Neutrophil (primary cell): ENCODE measurements around the gene KCND2.

Experiments used
- H3K27ac ChIP-seq: fragments of 200-600 bp; sonication (generic); 2 replicates; pipeline ENCODE4 v1.5.1; 2016; ENCODE audit warnings: mild to moderate bottlenecking, moderate library complexity
- H3K27me3 ChIP-seq: fragments of 200-600 bp; sonication (generic); 2 replicates; pipeline ENCODE4 v1.6.0; 2016; ENCODE audit warnings: mild to moderate bottlenecking
- H3K36me3 ChIP-seq: fragments of 200-600 bp; sonication (generic); 2 replicates; pipeline ENCODE4 v1.5.1; 2017
- H3K4me1 ChIP-seq, 2 experiments: fragments of 200-600 bp in 1 of 2; sonication (generic) in 1 of 2; 1 replicate in 1 of 2; 2 replicates in 1 of 2; pipeline versions ENCODE4 v1.5.1 to v1.6.1; 2013 to 2016; ENCODE audit warnings: low read depth in 1 of 2, low read length in 1 of 2, mild to moderate bottlenecking in 1 of 2, moderate library complexity in 1 of 2; ENCODE audit not compliant: control insufficient read depth in 1 of 2, insufficient read depth in 1 of 2
- H3K4me3 ChIP-seq, 2 experiments: fragments of 200-600 bp in 1 of 2; sonication (generic) in 1 of 2; 1 replicate in 1 of 2; 2 replicates in 1 of 2; pipeline ENCODE4 v1.5.1; 2013 to 2016; ENCODE audit warnings: low read depth in 1 of 2, low read length in 1 of 2, mild to moderate bottlenecking in 1 of 2, moderate library complexity in 1 of 2
- H3K9me3 ChIP-seq: fragments of 200-600 bp; sonication (generic); 2 replicates; pipeline ENCODE4 v1.5.1; 2016
- TF ChIP-seq, protein P1 (sequence below): fragments of 200-600 bp; sonication (generic); IDR thresholded peaks from 2 replicates; pipeline ENCODE4 v1.5.1; 2016; ENCODE audit warnings: antibody characterized with exemption

Gene KCND2

DNA sequence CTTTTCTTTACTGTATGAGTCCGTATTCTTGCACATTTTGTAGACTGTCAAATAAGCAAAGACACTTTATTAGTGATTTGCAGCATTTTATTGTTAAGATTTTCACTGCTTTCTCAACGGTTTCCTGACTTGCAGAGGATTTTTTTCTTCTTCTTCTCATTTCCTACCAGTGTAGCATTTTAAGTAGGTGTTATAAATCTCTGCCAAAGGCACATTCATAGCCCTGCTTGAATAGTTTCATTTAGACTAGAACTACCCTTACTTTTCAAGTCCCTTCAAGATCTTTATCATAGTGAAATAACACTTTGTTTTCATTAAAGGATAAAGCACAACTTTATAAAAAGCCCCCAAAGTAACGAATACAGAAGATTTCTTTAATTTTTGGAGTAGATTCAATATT is 313.6 kb downstream of the KCND2 start:
- Histone ChIP-seq H3K4me1 (no peaks in the 10 kb centered on the region), H3K9me3 (no peaks in the 10 kb centered on the region), H3K27ac (no peak overlapping the region), H3K27me3 (no peaks in the 10 kb centered on the region), H3K4me3 (no peak overlapping the region), H3K36me3 (no peaks in the 10 kb centered on the region)
- TF ChIP-seq, protein P1, sequence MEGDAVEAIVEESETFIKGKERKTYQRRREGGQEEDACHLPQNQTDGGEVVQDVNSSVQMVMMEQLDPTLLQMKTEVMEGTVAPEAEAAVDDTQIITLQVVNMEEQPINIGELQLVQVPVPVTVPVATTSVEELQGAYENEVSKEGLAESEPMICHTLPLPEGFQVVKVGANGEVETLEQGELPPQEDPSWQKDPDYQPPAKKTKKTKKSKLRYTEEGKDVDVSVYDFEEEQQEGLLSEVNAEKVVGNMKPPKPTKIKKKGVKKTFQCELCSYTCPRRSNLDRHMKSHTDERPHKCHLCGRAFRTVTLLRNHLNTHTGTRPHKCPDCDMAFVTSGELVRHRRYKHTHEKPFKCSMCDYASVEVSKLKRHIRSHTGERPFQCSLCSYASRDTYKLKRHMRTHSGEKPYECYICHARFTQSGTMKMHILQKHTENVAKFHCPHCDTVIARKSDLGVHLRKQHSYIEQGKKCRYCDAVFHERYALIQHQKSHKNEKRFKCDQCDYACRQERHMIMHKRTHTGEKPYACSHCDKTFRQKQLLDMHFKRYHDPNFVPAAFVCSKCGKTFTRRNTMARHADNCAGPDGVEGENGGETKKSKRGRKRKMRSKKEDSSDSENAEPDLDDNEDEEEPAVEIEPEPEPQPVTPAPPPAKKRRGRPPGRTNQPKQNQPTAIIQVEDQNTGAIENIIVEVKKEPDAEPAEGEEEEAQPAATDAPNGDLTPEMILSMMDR, result no peak

DNA sequence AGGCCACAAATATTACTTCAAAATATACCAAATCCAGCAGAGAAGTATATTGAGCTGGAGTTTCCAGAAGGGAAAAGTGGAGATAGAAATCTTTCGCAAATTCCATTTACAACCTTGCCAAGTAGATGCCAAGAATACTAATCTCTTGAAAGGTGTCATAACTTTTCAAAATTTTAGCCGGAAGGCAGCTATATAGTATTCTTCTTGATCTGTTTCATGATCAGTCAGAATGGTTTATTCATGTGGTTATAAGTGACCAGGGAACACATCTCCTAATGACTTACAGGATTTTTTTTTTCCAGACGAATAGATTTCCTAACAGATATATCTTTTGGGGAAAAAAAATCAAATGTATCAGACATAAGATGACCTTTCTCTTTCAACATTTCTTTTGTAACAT is 314.3 kb downstream of the KCND2 start:
- no peak overlapping the region for H3K27ac ChIP-seq

GRCh38 chr7:120588416-120588815 is 315.4 kb downstream of the KCND2 start:
- no peaks in the 10 kb centered on the region for H3K9me3 ChIP-seq
- H3K27ac ChIP-seq, result no peak overlapping the region
- no peaks in the 10 kb centered on the region for H3K27me3 ChIP-seq
- no peak overlapping the region for H3K4me3 ChIP-seq
- TF ChIP-seq, protein P1, result no peak
- H3K36me3 ChIP-seq, result no peaks in the 10 kb centered on the region
- no peaks in the 10 kb centered on the region for H3K4me1 ChIP-seq

More for the DNA sequence above, 314.3 kb downstream of the KCND2 start:
- Histone ChIP-seq H3K4me1 (no peaks in the 10 kb centered on the region), H3K9me3 (no peaks in the 10 kb centered on the region), H3K4me3 (no peak overlapping the region), H3K36me3 (no peaks in the 10 kb centered on the region), H3K27me3 (no peaks in the 10 kb centered on the region)
- TF ChIP-seq, protein P1, result no peak

GRCh38 chr7:120588862-120589261 is 315.9 kb downstream of the KCND2 start:
- no peaks in the 10 kb centered on the region for H3K27me3 ChIP-seq
- TF ChIP-seq, protein P1, result no peak
- no peaks in the 10 kb centered on the region for H3K9me3 ChIP-seq
- H3K4me1 ChIP-seq, result no peaks in the 10 kb centered on the region
- H3K4me3 ChIP-seq, result no peak overlapping the region
- H3K27ac ChIP-seq, result no peak overlapping the region
- no peaks in the 10 kb centered on the region for H3K36me3 ChIP-seq

GRCh38 chr7:120600607-120601006 is 327.6 kb downstream of the KCND2 start:
- H3K9me3 ChIP-seq, result no peaks in the 10 kb centered on the region
- no peak overlapping the region for H3K4me3 ChIP-seq
- H3K27me3 ChIP-seq, result no peaks in the 10 kb centered on the region
- no peaks in the 10 kb centered on the region for H3K4me1 ChIP-seq
- no peaks in the 10 kb centered on the region for H3K36me3 ChIP-seq
- TF ChIP-seq, protein P1, result no peak
- H3K27ac ChIP-seq, result no peak overlapping the region

GRCh38 chr7:120603366-120603765 is 330.4 kb downstream of the KCND2 start:
- H3K27me3 ChIP-seq, result no peaks in the 10 kb centered on the region
- H3K36me3 ChIP-seq, result no peaks in the 10 kb centered on the region
- no peaks in the 10 kb centered on the region for H3K9me3 ChIP-seq
- H3K4me3 ChIP-seq, result no peak overlapping the region
- TF ChIP-seq, protein P1, result no peak
- no peak overlapping the region for H3K27ac ChIP-seq
- no peaks in the 10 kb centered on the region for H3K4me1 ChIP-seq
